Mesothelial cell of epicardium (in vitro differentiated cells): ENCODE results near the gene TUT4. TPM values are rescaled to one million over a fixed set of nuclear protein-coding genes. Genes with fewer than 3 reads are reported as not detected.
A peak's percentile ranks its signal among the peaks of the same experiment; 100 is the strongest.

Source experiments
- DNase-seq, 2 experiments: peaks; one replicate each; pipeline ENCODE4 v3.0.0; 2021; ENCODE audit warnings: low spot score in 2 of 2; ENCODE audit not compliant: unreplicated experiment in 2 of 2
- H3K27ac Mint-ChIP-seq: 2 replicates; pipeline ENCODE4 v1.8.0; 2021; ENCODE audit warnings: mixed read lengths
- H3K27me3 Mint-ChIP-seq: 2 replicates; pipeline ENCODE4 v1.8.0; 2021; ENCODE audit warnings: low read depth, mixed read lengths
- H3K36me3 Mint-ChIP-seq: 2 replicates; pipeline ENCODE4 v1.8.0; 2021; ENCODE audit warnings: mixed read lengths
- H3K4me1 Mint-ChIP-seq: 2 replicates; pipeline ENCODE4 v1.8.0; 2021; ENCODE audit warnings: mixed read lengths
- H3K4me3 Mint-ChIP-seq: 2 replicates; pipeline ENCODE4 v1.8.0; 2021; ENCODE audit warnings: mild to moderate bottlenecking, moderate library complexity, mixed read lengths
- H3K9me3 Mint-ChIP-seq: 2 replicates; pipeline ENCODE4 v1.8.0; 2021; ENCODE audit warnings: mixed read lengths
- CTCF ChIP-seq: fragments of 200-600 bp; sonication (generic); IDR thresholded peaks from one replicate; pipeline ENCODE4 v1.5.0; 2021; ENCODE audit warnings: antibody characterized with exemption; ENCODE audit not compliant: unreplicated experiment
- total RNA-seq: library from RNA; stranded (reverse); gene quantifications from 3 replicates; pipeline ENCODE4 v1.2.1, GENCODE V29; 2021

Gene TUT4
- total RNA-seq, 1 donor from 2014 or later, result 129 TPM

GRCh38 chr1:52567943-52568342 lies 15.1 kb upstream of the TUT4 start:
- no peak for TF ChIP-seq CTCF
- Mint-ChIP-seq H3K9me3 (no peaks in the 10 kb centered on the region), H3K27me3 (no peaks in the 10 kb centered on the region), H3K27ac (peak overlapping the region; percentile 86), H3K4me3 (peak overlapping the region; percentile 31), H3K4me1 (peaks cover 20% of the 10 kb centered on the region), H3K36me3 (no peaks in the 10 kb centered on the region)
- no peak for DNase-seq

- no peak for TF ChIP-seq CTCF
- H3K4me1 Mint-ChIP-seq, result peaks cover 4% of the 10 kb centered on the region
- H3K4me3 Mint-ChIP-seq, result no peak overlapping the region
- H3K9me3 Mint-ChIP-seq, result peaks cover 6% of the 10 kb centered on the region
- no peak overlapping the region for H3K27ac Mint-ChIP-seq
- no peak for DNase-seq
- no peaks in the 10 kb centered on the region for H3K27me3 Mint-ChIP-seq
- H3K36me3 Mint-ChIP-seq, result peaks cover 6% of the 10 kb centered on the region
These were observed 9.9 kb upstream of the TUT4 start for GRCh38 chr1:52562766-52563165.

- Mint-ChIP-seq H3K4me3 (no peak overlapping the region), H3K36me3 (peaks cover 6% of the 10 kb centered on the region), H3K27ac (no peak overlapping the region), H3K9me3 (peaks cover 6% of the 10 kb centered on the region), H3K4me1 (peaks cover 11% of the 10 kb centered on the region), H3K27me3 (no peaks in the 10 kb centered on the region)
- DNase-seq, result no peak
- no peak for TF ChIP-seq CTCF
These were observed 7.0 kb upstream of the TUT4 start for GRCh38 chr1:52559875-52560274.

- no peak for TF ChIP-seq CTCF
- Mint-ChIP-seq H3K36me3 (peaks cover 6% of the 10 kb centered on the region), H3K9me3 (peaks cover 6% of the 10 kb centered on the region), H3K27ac (no peak overlapping the region), H3K4me1 (peaks cover 19% of the 10 kb centered on the region), H3K4me3 (no peak overlapping the region), H3K27me3 (no peaks in the 10 kb centered on the region)
- DNase-seq, result no peak
These were observed 6.0 kb upstream of the TUT4 start for GRCh38 chr1:52558941-52559340.

GRCh38 chr1:52556641-52557360 lies 3.9 kb upstream of the TUT4 start:
- Mint-ChIP-seq H3K27ac (peak overlapping the region; percentile 11), H3K4me1 (peaks cover 21% of the 10 kb centered on the region), H3K4me3 (no peak overlapping the region), H3K27me3 (no peaks in the 10 kb centered on the region), H3K36me3 (peaks cover 6% of the 10 kb centered on the region), H3K9me3 (peaks cover 6% of the 10 kb centered on the region)
- TF ChIP-seq CTCF, result no peak
- DNase-seq, result no peak
